GM23338 (cell line): Measurements from ENCODE around the gene REV3L.

Source experiments
- CREB1 ChIP-seq: fragments of 250-450 bp; sonication (Bioruptor Pico); IDR thresholded peaks from 2 replicates; pipeline ENCODE4 v1.5.0; 2020; ENCODE audit warnings: low read depth, mild to moderate bottlenecking, moderate library complexity
- CTCF ChIP-seq, 2 experiments: fragments of 200-600 bp in 1 of 2; sonication (generic) in 1 of 2; conservative IDR thresholded peaks; 2 replicates each; pipeline versions ENCODE4 v1.5.1 to v1.6.1; 2016 to 2017; ENCODE audit warnings: antibody characterized with exemption in 2 of 2, low read depth in 2 of 2, mild to moderate bottlenecking in 2 of 2, moderate library complexity in 1 of 2
- EZH2 ChIP-seq: fragments of 200-600 bp; sonication (generic); IDR thresholded peaks from one replicate; pipeline ENCODE4 v1.8.0; 2017; ENCODE audit warnings: antibody characterized with exemption, mild to moderate bottlenecking, low read depth; ENCODE audit not compliant: unreplicated experiment
- EZH2phosphoT487 ChIP-seq: fragments of 200-600 bp; sonication (generic); IDR thresholded peaks from one replicate; pipeline ENCODE4 v1.8.1; 2018; ENCODE audit warnings: antibody characterized with exemption; ENCODE audit not compliant: unreplicated experiment
- POLR2AphosphoS5 ChIP-seq: IDR thresholded peaks from 2 replicates; pipeline ENCODE4 v1.6.1; 2016; ENCODE audit warnings: antibody characterized with exemption, low read depth
- REST ChIP-seq: IDR thresholded peaks from one replicate; pipeline ENCODE4 v1.6.1; 2018; ENCODE audit warnings: antibody characterized with exemption; ENCODE audit not compliant: unreplicated experiment
- STAT1 ChIP-seq: IDR thresholded peaks from one replicate; pipeline ENCODE4 v1.6.1; 2016; ENCODE audit warnings: antibody characterized with exemption; ENCODE audit not compliant: unreplicated experiment
- ZNF462 ChIP-seq: fragments of 250-450 bp; sonication (Bioruptor Pico); IDR thresholded peaks from 2 replicates; pipeline ENCODE4 v1.5.0; 2020; ENCODE audit warnings: mild to moderate bottlenecking, moderate library complexity

DNA sequence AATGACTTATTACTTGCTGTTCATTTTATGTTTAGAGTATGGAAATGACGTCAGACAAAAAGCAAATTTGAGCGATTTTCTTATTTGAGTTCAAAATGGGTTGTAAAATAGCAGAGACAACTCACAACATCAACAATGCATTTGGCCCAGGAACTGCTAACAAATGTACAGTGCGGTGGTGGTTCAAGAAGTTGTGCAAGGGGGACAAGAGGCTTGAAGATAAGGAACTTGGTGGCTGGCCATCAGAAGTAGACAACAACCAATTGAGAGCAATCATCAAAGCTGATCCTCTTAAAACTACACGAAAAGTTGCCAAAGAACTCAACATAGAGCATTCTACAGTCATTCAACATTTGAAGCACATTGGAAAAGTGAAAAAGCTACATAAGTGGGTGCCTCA lies 43.8 kb downstream of the REV3L start:
- TF ChIP-seq CTCF (conservative IDR thresholded peaks at IDR 0.05; ENCODE audit: low read depth in 2 of 2) (no peak), POLR2AphosphoS5 (no peak), EZH2 (no peak), EZH2phosphoT487 (no peak), REST (no peak), ZNF462 (CRISPR knock-in tag) (no peak), STAT1 (no peak), CREB1 (CRISPR knock-in tag) (no peak)
